ENCODE results near the gene BTRC. TPM values are rescaled to one million over a fixed set of nuclear protein-coding genes. Genes with fewer than 3 reads are reported as not detected.
"Not testable (repeated sequence)": the region's sequence is repeated elsewhere in the genome, so short reads cannot be mapped to it uniquely, and the experiment has no call there.

Gene BTRC
- total RNA-seq, 3 donors from 2014 or later (not counting 1 experiment from before 2014, with no cell fraction given): 13.5 to 22.8 (median 15.2) TPM

DNA sequence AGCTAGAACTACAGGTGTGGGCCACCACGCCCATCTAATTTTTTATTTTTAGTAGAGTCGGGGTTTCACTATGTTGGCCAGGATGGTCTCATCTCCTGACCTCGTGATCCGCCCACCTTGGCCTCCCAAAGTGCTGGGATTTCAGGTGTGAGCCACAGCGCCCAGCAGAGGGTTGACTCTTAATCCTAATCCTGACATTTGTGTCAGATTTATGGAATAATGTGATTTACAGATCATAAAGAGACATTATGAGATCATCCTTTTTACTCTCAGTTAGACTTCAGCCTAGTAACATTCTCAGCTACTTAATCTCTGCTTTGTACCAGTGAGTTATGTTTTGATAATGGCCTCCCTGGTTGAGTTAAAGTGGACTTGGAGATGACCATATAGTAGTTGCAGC lies 2.2 kb downstream of the BTRC start:
- Histone ChIP-seq H3K4me3 (ENCODE audit: low read length) (no peak overlapping the region), H3K27me3 (ENCODE audit: control insufficient read depth, insufficient read depth, low read length) (no peaks in the 10 kb centered on the region), H3K27ac (ENCODE audit: low read length) (no peak overlapping the region), H3K9me3 (ENCODE audit: control insufficient read depth, insufficient read depth, low read length) (no peaks in the 10 kb centered on the region), H3K36me3 (ENCODE audit: control insufficient read depth, insufficient read depth, low read length) (no peaks in the 10 kb centered on the region), H3K4me1 (ENCODE audit: control insufficient read depth, insufficient read depth, low read length) (peaks cover 10% of the 10 kb centered on the region)
- no peak for ATAC-seq
- H3K36me3 Mint-ChIP-seq: no peaks in the 10 kb centered on the region
- H3K27ac Mint-ChIP-seq: no peak overlapping the region
- 94% methylated on average over 5 of the region's 5 CpGs for WGBS (ENCODE audit: insufficient coverage)
- peak overlapping the region; percentile 17 for H3K4me3 Mint-ChIP-seq
- H3K9me3 Mint-ChIP-seq: no peaks in the 10 kb centered on the region
- peaks cover 20 to 29% of the 10 kb centered on the region in 2 donors for H3K4me1 Mint-ChIP-seq
- intact Hi-C loops (cut with micrococcal nuclease): no loop called here
- DNase-seq: no peak
- H3K27me3 Mint-ChIP-seq (ENCODE audit: low read depth in 2 of 2): no peaks in the 10 kb centered on the region
- TF ChIP-seq, protein P1, sequence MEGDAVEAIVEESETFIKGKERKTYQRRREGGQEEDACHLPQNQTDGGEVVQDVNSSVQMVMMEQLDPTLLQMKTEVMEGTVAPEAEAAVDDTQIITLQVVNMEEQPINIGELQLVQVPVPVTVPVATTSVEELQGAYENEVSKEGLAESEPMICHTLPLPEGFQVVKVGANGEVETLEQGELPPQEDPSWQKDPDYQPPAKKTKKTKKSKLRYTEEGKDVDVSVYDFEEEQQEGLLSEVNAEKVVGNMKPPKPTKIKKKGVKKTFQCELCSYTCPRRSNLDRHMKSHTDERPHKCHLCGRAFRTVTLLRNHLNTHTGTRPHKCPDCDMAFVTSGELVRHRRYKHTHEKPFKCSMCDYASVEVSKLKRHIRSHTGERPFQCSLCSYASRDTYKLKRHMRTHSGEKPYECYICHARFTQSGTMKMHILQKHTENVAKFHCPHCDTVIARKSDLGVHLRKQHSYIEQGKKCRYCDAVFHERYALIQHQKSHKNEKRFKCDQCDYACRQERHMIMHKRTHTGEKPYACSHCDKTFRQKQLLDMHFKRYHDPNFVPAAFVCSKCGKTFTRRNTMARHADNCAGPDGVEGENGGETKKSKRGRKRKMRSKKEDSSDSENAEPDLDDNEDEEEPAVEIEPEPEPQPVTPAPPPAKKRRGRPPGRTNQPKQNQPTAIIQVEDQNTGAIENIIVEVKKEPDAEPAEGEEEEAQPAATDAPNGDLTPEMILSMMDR (IDR thresholded peaks at IDR 0.05): no peak

DNA sequence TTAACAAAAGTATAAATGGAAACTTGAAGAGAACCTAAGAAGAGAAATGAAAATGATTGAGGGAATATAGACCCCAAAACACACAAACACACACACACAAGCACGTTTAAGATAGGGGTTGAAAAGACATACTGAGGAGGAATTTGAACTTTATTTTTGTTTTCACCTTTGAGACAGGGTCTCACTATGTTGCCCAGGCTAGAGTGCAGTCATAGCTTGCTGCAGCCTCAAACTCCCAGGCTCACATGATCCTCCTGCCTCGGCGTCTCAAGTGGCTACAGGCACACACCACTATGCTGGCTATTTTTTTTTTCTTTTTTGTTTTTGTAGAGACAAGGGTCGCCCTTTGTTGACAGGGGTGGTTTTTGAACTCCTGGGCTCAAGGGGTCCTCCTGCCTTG lies 4.0 kb downstream of the BTRC start:
- no peak overlapping the region for H3K4me3 Mint-ChIP-seq
- peaks cover 24 to 29% of the 10 kb centered on the region in 2 donors for H3K4me1 Mint-ChIP-seq
- Histone ChIP-seq H3K4me3 (ENCODE audit: low read length) (no peak overlapping the region), H3K4me1 (ENCODE audit: control insufficient read depth, insufficient read depth, low read length) (peaks cover 10% of the 10 kb centered on the region), H3K27me3 (ENCODE audit: control insufficient read depth, insufficient read depth, low read length) (no peaks in the 10 kb centered on the region), H3K9me3 (ENCODE audit: control insufficient read depth, insufficient read depth, low read length) (no peaks in the 10 kb centered on the region), H3K27ac (ENCODE audit: low read length) (no peak overlapping the region), H3K36me3 (ENCODE audit: control insufficient read depth, insufficient read depth, low read length) (no peaks in the 10 kb centered on the region)
- H3K27ac Mint-ChIP-seq: no peak overlapping the region
- no peaks in the 10 kb centered on the region for H3K27me3 Mint-ChIP-seq (ENCODE audit: low read depth in 2 of 2)
- H3K9me3 Mint-ChIP-seq: no peaks in the 10 kb centered on the region
- intact Hi-C loops (cut with micrococcal nuclease): no loop called here
- TF ChIP-seq, protein P1 (IDR thresholded peaks at IDR 0.05): no peak
- no peaks in the 10 kb centered on the region for H3K36me3 Mint-ChIP-seq
- WGBS (ENCODE audit: insufficient coverage): 92% methylated on average over 2 of the region's 4 CpGs
- DNase-seq (no peak), ATAC-seq (no peak)

DNA sequence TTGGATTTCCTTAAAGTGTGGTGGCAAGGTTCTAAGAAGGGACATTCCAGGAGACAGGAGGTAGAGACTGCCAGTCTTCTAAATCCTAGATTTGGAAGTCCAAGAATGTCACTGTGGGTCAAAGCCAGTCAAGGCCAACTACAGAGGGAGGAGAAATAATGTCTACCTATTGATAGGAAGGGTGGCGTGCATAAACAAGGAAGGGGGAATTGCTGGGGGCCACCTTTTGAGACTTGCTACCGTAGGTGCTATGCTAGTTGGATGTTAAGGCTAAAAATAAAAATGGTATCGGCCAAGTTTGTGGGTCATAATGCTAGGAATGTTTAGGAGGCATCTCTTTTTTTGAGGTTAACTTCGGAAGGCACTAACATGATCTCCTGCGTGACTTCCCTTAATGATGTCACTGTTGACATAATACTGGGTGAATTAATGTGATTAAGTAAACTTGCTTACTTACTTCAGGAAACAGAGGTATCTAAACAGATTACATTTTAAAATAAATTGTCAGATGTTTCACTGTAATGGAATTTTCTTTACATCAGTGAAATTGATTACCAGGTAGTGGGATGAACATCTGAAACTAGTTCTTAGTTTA lies 4.8 kb downstream of the BTRC start:
- Histone ChIP-seq H3K27ac (ENCODE audit: low read length) (no peak overlapping the region), H3K27me3 (ENCODE audit: control insufficient read depth, insufficient read depth, low read length) (no peaks in the 10 kb centered on the region), H3K4me1 (ENCODE audit: control insufficient read depth, insufficient read depth, low read length) (peaks cover 6% of the 10 kb centered on the region), H3K4me3 (ENCODE audit: low read length) (no peak overlapping the region), H3K9me3 (ENCODE audit: control insufficient read depth, insufficient read depth, low read length) (no peaks in the 10 kb centered on the region), H3K36me3 (ENCODE audit: control insufficient read depth, insufficient read depth, low read length) (no peaks in the 10 kb centered on the region)
- Mint-ChIP-seq H3K4me1 (peaks cover 21 to 26% of the 10 kb centered on the region in 2 donors), H3K36me3 (no peaks in the 10 kb centered on the region), H3K4me3 (no peak overlapping the region), H3K27me3 (ENCODE audit: low read depth in 2 of 2) (no peaks in the 10 kb centered on the region), H3K9me3 (no peaks in the 10 kb centered on the region), H3K27ac (no peak overlapping the region)
- intact Hi-C loops (cut with micrococcal nuclease): no loop called here
- 57% methylated on average over 5 of the region's 5 CpGs for WGBS (ENCODE audit: insufficient coverage)
- no peak for DNase-seq
- no peak for ATAC-seq
- TF ChIP-seq, protein P1 (IDR thresholded peaks at IDR 0.05): no peak

DNA sequence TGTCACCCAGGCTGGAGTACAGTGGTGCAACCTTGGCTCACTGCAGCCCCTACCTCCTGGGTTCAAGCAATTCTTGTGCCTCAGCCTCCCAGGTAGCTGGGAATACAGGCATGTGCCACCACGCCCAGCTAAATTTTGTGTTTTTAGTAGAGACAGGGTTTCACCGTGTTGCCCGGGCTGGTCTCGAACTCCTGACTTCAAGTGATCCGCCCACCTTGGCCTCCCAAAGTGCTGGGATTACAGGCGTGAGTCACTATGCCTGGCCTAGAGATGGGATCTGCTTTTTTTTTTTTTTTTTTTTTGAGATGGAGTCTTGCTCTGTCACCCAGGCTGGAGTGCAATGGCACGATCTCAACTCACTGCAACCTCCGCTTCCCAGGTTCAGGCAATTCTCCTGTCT lies 6.1 kb downstream of the BTRC start:
- H3K4me3 Mint-ChIP-seq; H3K27me3 Mint-ChIP-seq (ENCODE audit: low read depth in 2 of 2); DNase-seq; H3K27ac Mint-ChIP-seq; H3K27ac ChIP-seq (ENCODE audit: low read length); H3K36me3 ChIP-seq (ENCODE audit: control insufficient read depth, insufficient read depth, low read length); ATAC-seq; H3K9me3 Mint-ChIP-seq; H3K4me1 ChIP-seq (ENCODE audit: control insufficient read depth, insufficient read depth, low read length); H3K4me3 ChIP-seq (ENCODE audit: low read length); H3K27me3 ChIP-seq (ENCODE audit: control insufficient read depth, insufficient read depth, low read length); H3K9me3 ChIP-seq (ENCODE audit: control insufficient read depth, insufficient read depth, low read length); intact Hi-C loops (cut with micrococcal nuclease); H3K36me3 Mint-ChIP-seq: not testable (repeated sequence)
- H3K4me1 Mint-ChIP-seq: peaks cover 9 to 13% of the 10 kb centered on the region in 2 donors
- 97% methylated on average over 8 of the region's 8 CpGs for WGBS (ENCODE audit: insufficient coverage)

DNA sequence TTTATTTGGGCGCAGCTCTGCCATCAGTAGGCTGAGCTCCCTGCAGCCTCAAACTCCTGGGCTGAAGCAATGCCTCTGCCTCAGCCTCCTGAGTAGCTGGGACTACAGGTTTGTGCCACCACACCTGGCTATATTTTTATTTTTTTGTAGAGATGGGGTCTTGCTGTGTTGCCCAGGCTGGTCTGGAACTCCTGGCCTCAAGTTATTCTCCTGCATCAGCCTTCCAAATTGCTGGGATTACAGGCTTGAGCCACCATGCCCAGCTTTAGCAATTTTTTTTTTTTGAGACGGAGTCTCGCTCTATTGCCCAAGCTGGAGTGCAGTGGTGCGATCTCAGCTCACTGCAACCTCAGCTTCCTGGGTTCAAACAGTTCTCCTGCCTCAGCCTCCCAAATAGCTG lies 6.9 kb downstream of the BTRC start:
- intact Hi-C loops (cut with micrococcal nuclease); ATAC-seq; H3K4me3 Mint-ChIP-seq; H3K27ac Mint-ChIP-seq; H3K4me1 ChIP-seq (ENCODE audit: control insufficient read depth, insufficient read depth, low read length); H3K36me3 ChIP-seq (ENCODE audit: control insufficient read depth, insufficient read depth, low read length); H3K36me3 Mint-ChIP-seq; H3K27ac ChIP-seq (ENCODE audit: low read length); H3K27me3 Mint-ChIP-seq (ENCODE audit: low read depth in 2 of 2); H3K9me3 Mint-ChIP-seq; H3K9me3 ChIP-seq (ENCODE audit: control insufficient read depth, insufficient read depth, low read length); H3K27me3 ChIP-seq (ENCODE audit: control insufficient read depth, insufficient read depth, low read length); DNase-seq; H3K4me3 ChIP-seq (ENCODE audit: low read length): not testable (repeated sequence)
- 89% methylated on average over 4 of the region's 4 CpGs for WGBS (ENCODE audit: insufficient coverage)
- peaks cover 5 to 10% of the 10 kb centered on the region in 2 donors for H3K4me1 Mint-ChIP-seq

Data from natural killer cell (primary cell).